Fibroblast of the conjunctiva (primary cell): ENCODE results near the gene CRADD.
"Not testable (repeated sequence)": the region's sequence is repeated elsewhere in the genome, so short reads cannot be mapped to it uniquely, and the experiment has no call there.

Experiments used
- DNase-seq: peaks from one replicate; pipeline ENCODE4 v3.0.0-alpha.2; 2010; ENCODE audit warnings: low read depth

The CRADD gene

GRCh38 chr12:93844164-93844784 lies 167.1 kb downstream of the CRADD start:
- no peak for DNase-seq

GRCh38 chr12:93846936-93847516 lies 169.9 kb downstream of the CRADD start:
- no peak for DNase-seq

GRCh38 chr12:93847517-93848474 lies 170.6 kb downstream of the CRADD start:
- no peak for DNase-seq

GRCh38 chr12:93848523-93849101 lies 171.4 kb downstream of the CRADD start:
- DNase-seq: no peak

GRCh38 chr12:93849946-93850345 lies 172.8 kb downstream of the CRADD start:
- DNase-seq: no peak

DNA sequence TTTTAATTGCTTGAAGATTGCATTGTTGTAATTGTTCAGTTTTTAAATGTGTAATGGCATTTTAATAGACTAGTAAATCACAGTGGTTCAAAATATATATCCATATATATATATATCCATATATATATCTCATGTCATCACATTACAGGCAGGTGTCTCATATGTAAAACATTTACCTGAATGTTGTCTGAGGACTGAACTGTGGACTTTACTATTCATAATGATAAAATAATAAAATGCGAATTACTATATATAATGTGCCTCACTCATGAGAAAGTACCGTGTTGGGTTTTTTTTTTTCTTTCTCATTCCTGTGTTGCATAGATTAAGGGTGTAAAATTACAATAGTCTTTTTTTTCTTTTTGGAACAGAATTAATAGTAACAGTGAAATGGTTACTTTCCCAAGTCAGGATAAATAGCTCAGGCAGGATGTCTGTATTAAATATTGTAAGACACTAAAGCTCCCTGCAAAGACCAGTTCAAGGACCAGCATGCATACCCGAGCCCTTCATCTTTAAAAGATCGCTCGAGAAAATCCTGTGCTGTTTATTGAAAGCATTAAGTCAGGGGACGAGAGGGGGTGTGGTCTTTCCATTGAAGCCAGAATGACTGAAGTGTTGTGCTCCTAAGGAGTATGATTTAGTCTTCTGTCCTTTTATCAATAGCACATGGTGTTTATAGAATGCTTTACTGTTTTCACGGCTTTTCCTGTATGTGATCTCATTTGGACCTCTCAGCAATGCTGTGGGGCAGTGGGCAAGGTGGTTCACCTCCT lies 173.5 kb downstream of the CRADD start:
- DNase-seq: no peak

DNA sequence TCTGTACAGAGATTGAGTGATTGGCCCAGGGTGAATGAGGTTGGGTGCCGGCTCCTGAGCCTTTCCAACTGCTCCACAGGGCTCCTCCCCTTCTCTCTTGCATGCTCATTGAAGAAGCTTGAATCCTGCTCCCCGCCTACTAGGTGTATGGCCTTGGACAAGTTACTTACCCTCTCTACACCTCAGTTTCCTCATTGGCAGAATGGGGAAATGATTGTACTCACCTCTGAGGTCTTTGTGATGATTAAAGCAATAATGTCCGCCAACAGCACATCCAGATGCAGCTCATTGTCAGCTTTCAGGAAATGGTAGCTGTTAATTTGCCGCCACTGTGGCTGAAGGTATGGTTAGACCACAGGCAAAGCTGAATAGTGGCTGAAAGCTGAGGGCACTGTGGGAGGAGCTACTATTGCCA lies 174.1 kb downstream of the CRADD start:
- no peak for DNase-seq

- DNase-seq: no peak
Observed at GRCh38 chr12:93852173-93852591, 175.0 kb downstream of the CRADD start.

DNA sequence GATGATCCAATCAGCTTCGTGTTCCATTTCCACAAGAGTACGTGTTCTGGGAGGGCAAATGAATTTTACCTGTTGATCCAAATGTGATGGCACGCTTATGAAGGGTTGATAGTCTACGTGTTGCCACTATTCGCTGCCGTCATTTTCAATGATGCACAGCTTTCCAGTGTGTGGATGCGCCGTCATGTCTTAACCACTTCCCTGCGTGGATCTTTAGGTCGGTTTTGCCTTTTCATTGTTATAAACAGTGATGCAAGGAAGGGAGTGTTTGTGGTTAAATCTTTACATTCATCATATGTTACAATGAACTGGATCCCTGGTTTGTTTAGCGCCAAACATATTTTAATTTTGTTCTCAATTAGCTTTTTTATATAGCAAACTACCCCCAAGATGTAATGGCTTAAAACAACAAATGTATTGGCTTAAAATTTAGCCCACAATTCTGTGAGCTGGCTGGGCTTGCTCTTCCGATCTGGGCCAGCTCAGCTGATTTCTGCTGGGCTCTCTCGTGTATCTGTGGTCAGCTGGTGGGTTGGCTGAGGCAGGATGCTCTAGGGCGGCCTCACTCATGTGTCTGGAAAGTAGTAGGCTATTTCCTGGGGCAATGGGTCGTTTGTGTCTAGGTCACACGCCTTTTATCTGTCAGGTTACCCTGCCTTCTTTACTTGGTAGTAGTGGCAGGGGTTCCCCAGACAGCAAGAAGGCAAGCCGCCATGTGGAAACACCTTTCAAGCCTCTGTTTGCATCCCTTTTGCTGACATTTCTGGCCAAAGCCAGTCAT lies 176.7 kb downstream of the CRADD start:
- DNase-seq: no peak

- no peak for DNase-seq
Observed at GRCh38 chr12:93855261-93855660, 178.1 kb downstream of the CRADD start.

GRCh38 chr12:93856611-93857010 lies 179.4 kb downstream of the CRADD start:
- DNase-seq: no peak

- DNase-seq: peak; percentile 9
Observed at GRCh38 chr12:93857279-93857938, 180.2 kb downstream of the CRADD start.

DNA sequence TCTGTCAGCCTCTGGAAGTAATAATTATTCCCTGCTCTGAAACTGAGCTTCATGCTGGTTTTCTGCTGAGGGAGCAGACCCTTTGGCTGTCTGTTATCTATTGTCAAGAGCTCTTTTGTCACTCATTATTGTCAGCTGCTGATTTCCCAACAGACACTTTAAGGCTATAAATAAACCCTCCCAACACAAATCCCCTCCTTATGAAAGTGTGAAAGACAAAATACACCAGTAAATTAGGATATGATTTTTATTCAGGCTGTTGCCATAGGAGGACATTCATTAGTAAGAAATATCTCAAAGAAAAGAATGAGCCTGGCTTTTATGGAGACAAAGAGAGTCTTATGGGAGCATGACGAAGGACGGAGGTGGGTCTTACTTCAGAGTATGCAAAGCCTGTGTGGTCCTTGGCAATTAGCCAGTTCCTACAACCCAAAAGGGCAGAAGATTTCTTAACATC lies 180.8 kb downstream of the CRADD start:
- DNase-seq: no peak

- DNase-seq: no peak
Observed at GRCh38 chr12:93860668-93861373, 183.6 kb downstream of the CRADD start.

GRCh38 chr12:93862424-93862823 lies 185.2 kb downstream of the CRADD start:
- no peak for DNase-seq

- DNase-seq: no peak
Observed at GRCh38 chr12:93865751-93866150, 188.6 kb downstream of the CRADD start.

DNA sequence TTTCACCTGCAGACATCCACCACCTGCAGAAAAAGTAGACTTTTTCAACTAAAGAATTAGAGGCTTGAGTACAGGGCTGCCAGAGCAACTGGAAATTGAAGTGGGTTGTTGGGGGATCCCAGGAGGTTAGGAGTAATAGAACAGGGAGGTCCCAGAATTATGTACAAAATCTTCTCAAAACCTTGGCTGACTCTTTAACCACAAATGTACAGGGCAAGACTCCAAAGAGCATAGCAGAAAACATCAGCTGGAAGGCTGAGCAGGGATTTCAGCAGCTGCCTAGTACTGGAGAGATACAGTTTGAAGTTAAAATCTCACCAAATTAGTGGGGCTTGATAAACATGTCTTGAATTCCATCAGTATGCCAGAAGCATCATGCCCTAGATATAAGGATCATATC lies 191.6 kb downstream of the CRADD start:
- DNase-seq: peak; percentile 78

GRCh38 chr12:93870020-93870795 lies 193.0 kb downstream of the CRADD start:
- no peak for DNase-seq

- not testable (repeated sequence) for DNase-seq
Observed at GRCh38 chr12:93871566-93871965, 194.4 kb downstream of the CRADD start.
